ENCODE measurements around the gene LARP4B.

Gene LARP4B

GRCh38 chr10:955127-955819 is 23.8 kb upstream of the LARP4B start:
- H3K27me3 Mint-ChIP-seq (ENCODE audit: low read depth): peaks cover 22% of the 10 kb centered on the region
- no peak for TF ChIP-seq CTCF (IDR thresholded peaks at IDR 0.05; ENCODE audit: unreplicated experiment in 3 of 3)
- H3K4me1 Mint-ChIP-seq: no peaks in the 10 kb centered on the region
- no peaks in the 10 kb centered on the region for H3K36me3 Mint-ChIP-seq (ENCODE audit: low read depth)
- no peaks in the 10 kb centered on the region for H3K9me3 Mint-ChIP-seq
- no peak overlapping the region for H3K4me3 Mint-ChIP-seq
- H3K27ac Mint-ChIP-seq: peak overlapping the region in 1 of 3 experiments; percentile 22

GRCh38 chr10:954396-954795 is 22.9 kb upstream of the LARP4B start:
- TF ChIP-seq CTCF (IDR thresholded peaks at IDR 0.05; ENCODE audit: unreplicated experiment in 3 of 3): no peak
- H3K27me3 Mint-ChIP-seq (ENCODE audit: low read depth): peaks cover 22% of the 10 kb centered on the region
- no peaks in the 10 kb centered on the region for H3K4me1 Mint-ChIP-seq
- no peak overlapping the region for H3K4me3 Mint-ChIP-seq
- H3K9me3 Mint-ChIP-seq: no peaks in the 10 kb centered on the region
- no peak overlapping the region for H3K27ac Mint-ChIP-seq
- H3K36me3 Mint-ChIP-seq (ENCODE audit: low read depth): no peaks in the 10 kb centered on the region

GRCh38 chr10:953836-954235 is 22.3 kb upstream of the LARP4B start:
- Mint-ChIP-seq H3K27ac (no peak overlapping the region), H3K27me3 (ENCODE audit: low read depth) (peaks cover 20% of the 10 kb centered on the region), H3K9me3 (no peaks in the 10 kb centered on the region), H3K4me1 (no peaks in the 10 kb centered on the region), H3K4me3 (no peak overlapping the region), H3K36me3 (ENCODE audit: low read depth) (no peaks in the 10 kb centered on the region)
- TF ChIP-seq CTCF (IDR thresholded peaks at IDR 0.05; ENCODE audit: unreplicated experiment in 3 of 3): no peak

GRCh38 chr10:949446-949845 is 17.9 kb upstream of the LARP4B start:
- no peaks in the 10 kb centered on the region for H3K36me3 Mint-ChIP-seq (ENCODE audit: low read depth)
- no peak overlapping the region for H3K4me3 Mint-ChIP-seq
- peaks cover 5% of the 10 kb centered on the region for H3K27me3 Mint-ChIP-seq (ENCODE audit: low read depth)
- no peaks in the 10 kb centered on the region for H3K4me1 Mint-ChIP-seq
- H3K27ac Mint-ChIP-seq: no peak overlapping the region
- H3K9me3 Mint-ChIP-seq: no peaks in the 10 kb centered on the region
- no peak for TF ChIP-seq CTCF (IDR thresholded peaks at IDR 0.05; ENCODE audit: unreplicated experiment in 3 of 3)

- Mint-ChIP-seq H3K36me3 (ENCODE audit: low read depth) (no peaks in the 10 kb centered on the region), H3K27me3 (ENCODE audit: low read depth) (no peaks in the 10 kb centered on the region), H3K4me3 (no peak overlapping the region), H3K27ac (no peak overlapping the region), H3K9me3 (no peaks in the 10 kb centered on the region), H3K4me1 (no peaks in the 10 kb centered on the region)
- no peak for TF ChIP-seq CTCF (IDR thresholded peaks at IDR 0.05; ENCODE audit: unreplicated experiment in 3 of 3)
These were observed 16.8 kb upstream of the LARP4B start for GRCh38 chr10:948347-948746.

- Mint-ChIP-seq H3K4me1 (no peaks in the 10 kb centered on the region), H3K9me3 (no peaks in the 10 kb centered on the region), H3K4me3 (no peak overlapping the region), H3K27ac (no peak overlapping the region), H3K27me3 (ENCODE audit: low read depth) (no peaks in the 10 kb centered on the region), H3K36me3 (ENCODE audit: low read depth) (no peaks in the 10 kb centered on the region)
- no peak for TF ChIP-seq CTCF (IDR thresholded peaks at IDR 0.05; ENCODE audit: unreplicated experiment in 3 of 3)
These were observed 16.4 kb upstream of the LARP4B start for GRCh38 chr10:947881-948280.
